ENCODE results near the gene LAMA3.
"Not testable (repeated sequence)": the region's sequence is repeated elsewhere in the genome, so short reads cannot be mapped to it uniquely, and the experiment has no call there.

Gene LAMA3

DNA sequence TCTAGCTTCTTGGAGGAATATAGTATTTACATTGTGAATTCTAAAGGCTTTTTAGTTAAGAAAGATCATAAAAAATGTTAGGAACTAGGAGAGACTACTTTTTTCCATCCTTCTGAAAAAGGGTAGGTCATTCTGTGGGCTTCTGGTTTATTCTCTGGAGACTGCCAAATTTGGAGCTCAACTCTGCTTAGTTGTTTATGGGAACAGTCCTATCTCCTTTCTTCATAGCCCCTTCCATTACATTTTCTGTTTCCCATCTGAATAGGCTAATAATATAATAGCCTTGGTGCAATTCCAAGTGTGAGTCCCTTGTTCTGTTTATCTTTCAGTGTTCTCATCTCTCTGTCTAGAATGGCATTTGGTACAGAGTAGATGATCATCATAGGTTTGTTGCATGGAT, 15.6 kb downstream of the LAMA3 start:
- no peak for DNase-seq (ENCODE audit: low spot score)

DNA sequence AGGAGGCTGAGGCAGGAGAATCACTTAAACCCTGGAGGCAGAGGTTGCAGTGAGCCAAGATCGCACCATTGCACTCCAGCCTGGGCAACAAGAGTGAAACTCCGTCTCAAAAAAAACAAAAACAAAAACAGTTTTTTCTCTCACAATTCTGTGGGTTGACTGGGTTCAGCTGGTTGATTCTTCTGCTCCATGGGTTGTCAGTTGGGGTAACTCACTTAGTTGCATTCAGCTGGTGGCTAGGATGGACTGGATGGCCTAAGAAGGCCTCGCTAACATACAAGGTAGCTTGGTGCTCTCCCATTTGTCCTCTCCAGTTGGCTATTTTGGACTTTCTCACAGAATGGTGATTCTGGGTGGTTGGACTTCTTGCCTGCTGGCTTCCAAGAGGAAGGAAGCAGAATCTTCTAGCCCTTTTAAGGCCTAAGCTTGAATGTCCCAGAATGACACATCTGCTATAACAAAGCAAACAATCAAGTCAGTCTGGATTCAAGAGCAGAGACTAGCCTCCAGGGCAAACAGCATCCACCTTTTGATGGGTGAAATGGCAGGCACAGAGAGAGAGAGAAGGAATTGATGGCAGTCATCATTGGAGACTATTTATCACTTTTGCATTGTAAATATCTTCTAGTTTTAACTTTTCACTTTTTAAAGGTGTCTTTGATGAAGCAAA, 17.9 kb downstream of the LAMA3 start:
- no peak for DNase-seq (ENCODE audit: low spot score)

GRCh38 chr18:23710068-23710527, 20.8 kb downstream of the LAMA3 start:
- DNase-seq (ENCODE audit: low spot score): no peak

DNA sequence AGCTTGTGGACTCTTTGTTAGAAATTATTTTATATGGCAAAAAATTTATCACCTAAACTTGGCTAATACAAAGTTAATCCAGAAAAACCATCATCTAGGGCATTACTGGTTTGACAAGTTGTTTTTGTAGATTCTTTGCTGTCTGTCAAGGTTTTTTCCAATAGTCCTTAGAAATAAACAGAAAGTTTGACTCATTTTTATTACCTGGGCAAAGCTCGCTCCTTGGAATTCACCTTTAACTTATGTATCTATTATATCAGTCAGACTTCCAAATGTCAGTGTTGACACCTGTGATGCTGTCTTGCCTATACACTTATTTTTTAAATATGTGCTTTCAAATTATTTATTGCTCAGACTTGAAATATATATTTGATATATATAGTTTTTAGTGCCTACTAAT, 21.7 kb downstream of the LAMA3 start:
- no peak for DNase-seq (ENCODE audit: low spot score)

GRCh38 chr18:23711426-23711825, 22.2 kb downstream of the LAMA3 start:
- DNase-seq (ENCODE audit: low spot score): no peak

DNA sequence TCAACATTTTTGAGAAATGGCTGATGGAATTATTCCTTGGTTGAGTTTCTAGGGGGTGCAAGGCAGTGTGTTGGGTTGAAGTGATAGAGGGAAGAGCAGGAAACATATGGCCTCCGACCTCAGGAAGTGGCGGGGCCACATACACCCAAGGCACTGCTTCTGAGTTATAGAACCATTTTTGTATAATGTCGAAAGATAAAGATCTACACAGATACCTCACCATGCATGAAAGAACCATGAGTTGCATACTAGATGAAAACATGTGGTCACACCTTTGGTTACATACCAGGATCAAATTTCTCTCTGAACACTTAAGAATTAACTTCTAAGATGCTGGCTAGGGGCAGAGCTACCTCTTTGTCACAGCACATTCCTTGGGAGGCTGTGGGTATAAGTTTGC, 23.2 kb downstream of the LAMA3 start:
- no peak for DNase-seq (ENCODE audit: low spot score)

DNA sequence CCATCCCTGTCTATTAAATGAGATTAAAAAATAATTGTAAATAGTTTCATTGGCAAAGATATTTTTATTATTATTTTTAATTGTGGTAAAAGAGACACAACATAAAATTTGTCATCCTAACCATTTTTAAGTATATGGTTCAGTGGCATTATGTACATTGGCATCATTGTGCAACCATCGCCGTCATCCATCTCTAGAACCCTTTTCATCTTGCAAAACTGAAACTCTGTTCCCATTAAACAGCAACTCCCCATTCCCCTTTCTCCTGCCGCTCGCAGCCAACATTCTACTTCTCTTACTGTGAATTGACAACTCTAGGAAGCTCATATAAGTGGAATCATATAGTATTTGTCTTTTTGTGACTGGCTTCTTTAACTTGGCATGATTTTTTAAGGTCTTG, 25.3 kb downstream of the LAMA3 start:
- no peak for DNase-seq (ENCODE audit: low spot score)

DNA sequence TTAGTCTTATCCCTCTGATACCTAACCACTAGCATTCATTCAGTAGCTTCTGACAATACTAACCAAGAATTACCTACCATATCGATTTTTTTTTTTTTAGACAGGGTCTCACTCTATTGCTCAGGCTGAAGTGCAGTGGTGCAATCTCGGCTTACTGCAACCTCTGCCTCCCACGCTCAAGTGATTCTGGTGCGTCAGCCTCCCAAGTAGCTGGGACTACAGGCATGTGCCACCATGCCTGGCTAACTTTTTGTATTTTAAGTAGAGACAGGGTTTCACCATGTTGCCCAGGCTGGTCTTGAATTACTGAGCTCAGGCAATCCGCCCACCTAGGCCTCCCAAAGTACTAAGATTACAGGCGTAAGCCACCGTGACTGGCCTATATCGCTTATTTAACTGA, 26.8 kb downstream of the LAMA3 start:
- not testable (repeated sequence) for DNase-seq (ENCODE audit: low spot score)

DNA sequence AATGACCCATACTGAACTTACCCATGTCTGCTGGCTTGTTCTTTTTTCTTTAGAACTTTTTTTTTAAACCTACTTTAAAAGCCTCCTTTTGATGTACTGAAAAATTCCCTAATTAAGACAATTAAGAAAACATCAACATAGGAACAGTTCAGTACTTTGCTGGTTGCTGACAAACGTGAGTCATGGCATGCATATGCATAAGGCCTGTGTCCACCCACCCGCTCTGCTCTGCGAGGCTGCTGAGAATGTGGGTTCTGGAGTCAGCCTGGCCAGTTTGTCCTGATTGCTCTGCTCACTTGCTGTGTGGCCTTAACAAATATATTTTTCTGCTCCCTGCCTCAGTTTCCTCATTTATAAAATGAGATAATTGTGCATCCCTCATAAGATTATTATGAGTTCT, 27.3 kb downstream of the LAMA3 start:
- DNase-seq (ENCODE audit: low spot score): peak; percentile 71

DNA sequence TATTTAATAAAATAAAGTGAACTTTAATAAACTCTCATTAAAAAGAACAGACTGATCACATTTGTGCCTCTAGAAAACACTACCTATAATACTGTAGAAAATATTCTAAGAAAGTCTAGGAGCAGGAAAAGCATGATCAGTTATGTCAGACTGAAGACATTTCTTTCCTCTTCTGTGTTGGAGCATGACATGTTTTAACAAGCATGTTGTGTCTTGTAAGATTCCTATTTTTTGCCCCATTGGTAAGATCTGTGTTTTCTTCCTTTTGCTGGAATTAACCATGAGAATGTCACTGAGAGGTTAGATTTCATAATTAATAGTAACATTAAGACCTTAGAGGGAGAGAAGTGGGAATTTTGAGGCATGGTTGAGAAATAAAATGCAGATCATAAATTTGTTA, 27.7 kb downstream of the LAMA3 start:
- DNase-seq (ENCODE audit: low spot score): no peak

- DNase-seq (ENCODE audit: low spot score): peak; percentile 52
Observed at GRCh38 chr18:23718243-23718720, 29.0 kb downstream of the LAMA3 start.

GRCh38 chr18:23718731-23719130, 29.5 kb downstream of the LAMA3 start:
- no peak for DNase-seq (ENCODE audit: low spot score)

- DNase-seq (ENCODE audit: low spot score): peak; percentile 95
Observed at GRCh38 chr18:23719634-23720201, 30.5 kb downstream of the LAMA3 start.

- no peak for DNase-seq (ENCODE audit: low spot score)
Observed at GRCh38 chr18:23721696-23722480, 32.6 kb downstream of the LAMA3 start.

GRCh38 chr18:23722646-23723045, 33.4 kb downstream of the LAMA3 start:
- no peak for DNase-seq (ENCODE audit: low spot score)

GRCh38 chr18:23723121-23723520, 33.9 kb downstream of the LAMA3 start:
- no peak for DNase-seq (ENCODE audit: low spot score)

DNA sequence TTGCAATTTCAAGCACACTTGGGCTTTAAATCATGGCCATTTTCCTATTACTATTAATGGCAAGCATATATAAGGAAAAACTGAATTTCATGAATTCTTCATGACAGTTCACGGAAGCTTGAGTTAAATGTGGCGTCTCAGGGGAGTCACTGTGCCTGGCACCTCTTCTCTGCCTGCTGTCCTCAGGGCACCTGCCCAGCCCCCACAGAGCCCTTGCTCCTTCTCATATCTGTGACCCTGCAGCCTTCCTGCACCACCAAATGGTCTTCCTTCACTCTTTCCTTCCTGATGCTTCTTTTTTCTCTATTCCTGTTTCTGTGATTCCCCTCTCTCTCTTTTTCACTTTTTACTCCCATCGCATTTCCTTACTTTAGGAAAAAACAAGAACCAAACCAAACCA, 35.4 kb downstream of the LAMA3 start:
- no peak for DNase-seq (ENCODE audit: low spot score)

GRCh38 chr18:23725351-23725750, 36.1 kb downstream of the LAMA3 start:
- DNase-seq (ENCODE audit: low spot score): no peak

GRCh38 chr18:23725827-23726661, 36.8 kb downstream of the LAMA3 start:
- no peak for DNase-seq (ENCODE audit: low spot score)

DNA sequence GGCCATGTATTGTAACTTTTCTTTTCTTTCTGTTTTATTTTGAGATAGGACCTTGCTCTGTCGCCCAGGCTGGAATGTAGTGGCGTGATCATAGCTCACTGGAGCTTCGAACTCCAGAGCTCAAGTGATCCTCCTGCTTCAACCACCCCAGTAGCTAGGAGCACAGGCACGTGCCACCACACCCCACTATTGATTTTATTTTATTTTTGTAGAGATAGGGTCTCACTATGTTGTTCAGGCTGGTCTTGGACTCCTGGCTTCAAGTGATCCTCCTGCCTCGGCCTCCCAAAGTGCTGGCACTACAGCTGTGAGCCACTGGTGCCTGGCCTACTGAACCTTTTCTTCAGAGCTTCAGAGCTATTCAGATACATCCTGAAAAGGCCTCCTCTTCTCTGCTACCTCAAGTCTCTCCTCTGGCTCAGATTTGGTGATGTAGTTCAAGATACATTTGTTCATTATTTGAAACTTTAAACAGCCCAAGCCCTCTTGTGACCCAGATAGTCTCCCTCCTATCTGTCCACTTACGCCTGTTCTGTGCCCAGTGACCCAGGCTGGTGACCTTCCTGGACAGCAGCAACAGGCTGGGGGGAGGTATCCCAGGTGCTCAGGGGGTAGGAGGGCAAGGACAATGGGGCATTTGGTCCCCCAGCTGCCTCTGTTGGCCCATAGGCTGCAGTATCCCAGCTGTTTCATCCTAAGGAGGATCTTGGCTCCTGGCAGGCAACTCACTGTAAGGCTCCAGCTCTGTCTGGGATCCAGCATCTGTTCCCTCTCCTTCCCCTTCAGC, 38.6 kb downstream of the LAMA3 start:
- DNase-seq (ENCODE audit: low spot score): no peak

GRCh38 chr18:23730857-23731256, 41.6 kb downstream of the LAMA3 start:
- no peak for DNase-seq (ENCODE audit: low spot score)

All from AG20443 (cell line).